Prostate gland (tissue), 2 donors: ENCODE measurements around the gene PDHA2. TPM values are rescaled to one million over a fixed set of nuclear protein-coding genes. Genes with fewer than 3 reads are reported as not detected.

Experiments
- DNase-seq: peaks from one replicate; pipeline ENCODE4 v3.0.0-alpha.2; 2019; ENCODE audit warnings: low spot score
- H3K27ac ChIP-seq, 2 donors: fragments of 200-600 bp; sonication (generic); 2 replicates each; pipeline ENCODE4 v1.5.1; 2017 to 2019
- H3K27me3 ChIP-seq: fragments of 200-600 bp; sonication (generic); replicated peaks from 2 replicates; pipeline ENCODE4 v1.5.1; 2019; ENCODE audit not compliant: insufficient read depth
- H3K36me3 ChIP-seq, 2 donors: fragments of 200-600 bp; sonication (generic); 1 replicate in 1 of 2; 2 replicates in 1 of 2; pipeline versions ENCODE4 v1.5.1 to v1.8.1; 2017 to 2019
- H3K4me1 ChIP-seq: fragments of 200-600 bp; sonication (generic); replicated peaks from 2 replicates; pipeline ENCODE4 v1.5.1; 2019
- H3K4me3 ChIP-seq, 2 donors: fragments of 200-600 bp; sonication (generic); 2 replicates each; pipeline ENCODE4 v1.5.1; 2017 to 2019
- H3K9me3 ChIP-seq: fragments of 200-600 bp; sonication (generic); 2 replicates; pipeline ENCODE4 v1.5.1; 2017
- CTCF ChIP-seq, 4 experiments: fragments of 200-600 bp in 2 of 4; fragments of 450-650 bp in 2 of 4; sonication (generic) in 2 of 4; IDR thresholded peaks; 1 replicate in 3 of 4; 2 replicates in 1 of 4; pipeline ENCODE4 v1.5.1; 2016 to 2019; ENCODE audit warnings: antibody characterized with exemption in 4 of 4, mild to moderate bottlenecking in 2 of 4, moderate library complexity in 2 of 4
- POLR2A ChIP-seq: fragments of 450-650 bp; IDR thresholded peaks from one replicate; pipeline ENCODE4 v1.6.1; 2016; ENCODE audit warnings: antibody characterized with exemption, mild to moderate bottlenecking
- POLR2AphosphoS5 ChIP-seq: sonication (generic); formaldehyde crosslinking; IDR thresholded peaks from one replicate; pipeline ENCODE4 v1.6.1; 2017; ENCODE audit warnings: antibody characterized with exemption
- WGBS: methylation state at CpG from one replicate; pipeline ENCODE4 v1.1.5; 2018; 5-methylcytosine and 5-hydroxymethylcytosine counted together
- intact Hi-C: fragments of 100-400 bp; cut with DNase I; formaldehyde crosslinking; loops from one replicate; pipeline ENCODE4 v1.14.2; 2022
- total RNA-seq, 2 donors: library from RNA; depleted of rRNA; stranded (reverse); fragments of >200 nt; gene quantifications; one replicate each; pipeline ENCODE4 v1.1.0, GENCODE V29; 2016

Gene PDHA2
- total RNA-seq, 2 donors from 2014 or later = 2.7 TPM; not detected in 1

- Histone ChIP-seq H3K4me1 (no peaks in the 10 kb centered on the region), H3K9me3 (no peaks in the 10 kb centered on the region), H3K36me3 (no peaks in the 10 kb centered on the region), H3K27ac (no peak overlapping the region), H3K4me3 (no peak overlapping the region), H3K27me3 (no peaks in the 10 kb centered on the region)
- DNase-seq = no peak
- intact Hi-C loops = no loop called here
- 97% methylated on average over 2 of the region's 2 CpGs for WGBS
- TF ChIP-seq POLR2AphosphoS5 = no peak
- TF ChIP-seq CTCF (IDR thresholded peaks at IDR 0.05) = no peak
- TF ChIP-seq POLR2A = no peak
Observed at GRCh38 chr4:95830651-95831050, 9.2 kb upstream of the PDHA2 start.

GRCh38 chr4:95831166-95831565 is 8.7 kb upstream of the PDHA2 start:
- H3K36me3 ChIP-seq = no peaks in the 10 kb centered on the region
- no peak for TF ChIP-seq CTCF (IDR thresholded peaks at IDR 0.05)
- no peak for TF ChIP-seq POLR2A
- TF ChIP-seq POLR2AphosphoS5 = no peak
- no peaks in the 10 kb centered on the region for H3K9me3 ChIP-seq
- 60% methylated on average over 4 of the region's 4 CpGs for WGBS
- H3K4me3 ChIP-seq = no peak overlapping the region
- H3K27ac ChIP-seq = no peak overlapping the region
- no peaks in the 10 kb centered on the region for H3K4me1 ChIP-seq
- no peaks in the 10 kb centered on the region for H3K27me3 ChIP-seq
- DNase-seq = no peak
- intact Hi-C loops = no loop called here

- no peaks in the 10 kb centered on the region for H3K4me1 ChIP-seq
- H3K27ac ChIP-seq = no peak overlapping the region
- TF ChIP-seq POLR2A (no peak), CTCF (IDR thresholded peaks at IDR 0.05) (no peak), POLR2AphosphoS5 (no peak)
- H3K9me3 ChIP-seq = no peaks in the 10 kb centered on the region
- DNase-seq = no peak
- no peaks in the 10 kb centered on the region for H3K36me3 ChIP-seq
- no peak overlapping the region for H3K4me3 ChIP-seq
- H3K27me3 ChIP-seq = no peaks in the 10 kb centered on the region
- intact Hi-C loops = no loop called here
Observed at GRCh38 chr4:95833711-95834194, 6.1 kb upstream of the PDHA2 start.

GRCh38 chr4:95835672-95836071 is 4.2 kb upstream of the PDHA2 start:
- no peak for DNase-seq

More at GRCh38 chr4:95835672-95836071, 4.2 kb upstream of the PDHA2 start:
- H3K27ac ChIP-seq = no peak overlapping the region
- H3K4me1 ChIP-seq = no peaks in the 10 kb centered on the region
- no peaks in the 10 kb centered on the region for H3K36me3 ChIP-seq
- no peak overlapping the region for H3K4me3 ChIP-seq
- no peaks in the 10 kb centered on the region for H3K9me3 ChIP-seq
- intact Hi-C loops = no loop called here
- H3K27me3 ChIP-seq = no peaks in the 10 kb centered on the region
- 42% methylated on average over 3 of the region's 3 CpGs for WGBS
- TF ChIP-seq POLR2A = no peak
- no peak for TF ChIP-seq CTCF (IDR thresholded peaks at IDR 0.05)
- no peak for TF ChIP-seq POLR2AphosphoS5
